ENCODE measurements around the gene SLC17A3.

The SLC17A3 gene

GRCh38 chr6:25899123-25899522 lies 25.1 kb upstream of the SLC17A3 start:
- no peaks in the 10 kb centered on the region for H3K9me3 Mint-ChIP-seq
- ATAC-seq (replicated peaks), result no peak

GRCh38 chr6:25898289-25898977 lies 24.4 kb upstream of the SLC17A3 start:
- no peak for ATAC-seq (replicated peaks)
- no peak overlapping the region for H3K4me3 Mint-ChIP-seq

More at GRCh38 chr6:25899123-25899522, 25.1 kb upstream of the SLC17A3 start:
- Mint-ChIP-seq H3K4me3 (no peak overlapping the region), H3K27me3 (no peaks in the 10 kb centered on the region), H3K36me3 (no peaks in the 10 kb centered on the region), H3K27ac (no peak overlapping the region), H3K4me1 (no peaks in the 10 kb centered on the region)
- DNase-seq, result no peak

GRCh38 chr6:25896252-25896651 lies 22.2 kb upstream of the SLC17A3 start:
- no peaks in the 10 kb centered on the region for H3K9me3 Mint-ChIP-seq
- H3K27ac Mint-ChIP-seq, result no peak overlapping the region
- H3K4me3 Mint-ChIP-seq, result no peak overlapping the region
- ATAC-seq (replicated peaks) (no peak), DNase-seq (no peak)
- peaks cover 0 to 5% of the 10 kb centered on the region in 2 donors for H3K27me3 Mint-ChIP-seq
- no peaks in the 10 kb centered on the region for H3K4me1 Mint-ChIP-seq
- H3K36me3 Mint-ChIP-seq, result no peaks in the 10 kb centered on the region

More at GRCh38 chr6:25898289-25898977, 24.4 kb upstream of the SLC17A3 start:
- no peaks in the 10 kb centered on the region for H3K4me1 Mint-ChIP-seq
- DNase-seq, result no peak
- no peaks in the 10 kb centered on the region for H3K9me3 Mint-ChIP-seq
- no peak overlapping the region for H3K27ac Mint-ChIP-seq
- no peaks in the 10 kb centered on the region for H3K36me3 Mint-ChIP-seq
- H3K27me3 Mint-ChIP-seq, result no peaks in the 10 kb centered on the region

GRCh38 chr6:25895771-25896170 lies 21.7 kb upstream of the SLC17A3 start:
- ATAC-seq (replicated peaks), result no peak
- Mint-ChIP-seq H3K9me3 (no peaks in the 10 kb centered on the region), H3K4me3 (no peak overlapping the region), H3K4me1 (no peaks in the 10 kb centered on the region), H3K36me3 (no peaks in the 10 kb centered on the region), H3K27ac (no peak overlapping the region), H3K27me3 (peaks cover 0 to 5% of the 10 kb centered on the region in 2 donors)
- DNase-seq, result no peak

GRCh38 chr6:25893778-25894177 lies 19.7 kb upstream of the SLC17A3 start:
- Mint-ChIP-seq H3K27ac (no peak overlapping the region), H3K4me1 (no peaks in the 10 kb centered on the region), H3K9me3 (no peaks in the 10 kb centered on the region), H3K27me3 (peaks cover 0 to 5% of the 10 kb centered on the region in 2 donors), H3K36me3 (no peaks in the 10 kb centered on the region), H3K4me3 (no peak overlapping the region)
- DNase-seq (no peak), ATAC-seq (replicated peaks) (no peak)

- Mint-ChIP-seq H3K9me3 (no peaks in the 10 kb centered on the region), H3K4me1 (no peaks in the 10 kb centered on the region), H3K27me3 (peaks cover 0 to 5% of the 10 kb centered on the region in 2 donors), H3K4me3 (no peak overlapping the region), H3K27ac (no peak overlapping the region), H3K36me3 (no peaks in the 10 kb centered on the region)
- no peak for ATAC-seq (replicated peaks)
- no peak for DNase-seq
These were observed 18.8 kb upstream of the SLC17A3 start for GRCh38 chr6:25892877-25893276.

GRCh38 chr6:25889877-25890853 lies 16.1 kb upstream of the SLC17A3 start:
- H3K4me3 Mint-ChIP-seq, result no peak overlapping the region
- peaks cover 5% of the 10 kb centered on the region in 2 donors for H3K9me3 Mint-ChIP-seq
- peaks cover 0 to 3% of the 10 kb centered on the region in 2 donors for H3K36me3 Mint-ChIP-seq
- no peak for ATAC-seq (replicated peaks)
- H3K4me1 Mint-ChIP-seq, result no peaks in the 10 kb centered on the region
- DNase-seq, result no peak
- peaks cover 0 to 5% of the 10 kb centered on the region in 2 donors for H3K27me3 Mint-ChIP-seq
- no peak overlapping the region for H3K27ac Mint-ChIP-seq

- Mint-ChIP-seq H3K4me1 (no peaks in the 10 kb centered on the region), H3K27ac (no peak overlapping the region), H3K4me3 (no peak overlapping the region), H3K36me3 (peaks cover 0 to 3% of the 10 kb centered on the region in 2 donors), H3K9me3 (peaks cover 5% of the 10 kb centered on the region in 2 donors), H3K27me3 (peaks cover 0 to 5% of the 10 kb centered on the region in 2 donors)
- DNase-seq, result no peak
- no peak for ATAC-seq (replicated peaks)
These were observed 14.6 kb upstream of the SLC17A3 start for GRCh38 chr6:25888626-25889025.

GRCh38 chr6:25886066-25886465 lies 12.0 kb upstream of the SLC17A3 start:
- H3K36me3 Mint-ChIP-seq, result peaks cover 0 to 3% of the 10 kb centered on the region in 2 donors
- no peak overlapping the region for H3K27ac Mint-ChIP-seq
- H3K9me3 Mint-ChIP-seq, result peaks cover 5% of the 10 kb centered on the region in 2 donors
- ATAC-seq (replicated peaks) (no peak), DNase-seq (no peak)
- H3K4me3 Mint-ChIP-seq, result no peak overlapping the region
- peaks cover 2 to 7% of the 10 kb centered on the region in 2 donors for H3K4me1 Mint-ChIP-seq
- H3K27me3 Mint-ChIP-seq, result no peaks in the 10 kb centered on the region

- H3K4me1 Mint-ChIP-seq, result peaks cover 2 to 7% of the 10 kb centered on the region in 2 donors
- H3K9me3 Mint-ChIP-seq, result peaks cover 5% of the 10 kb centered on the region in 2 donors
- H3K36me3 Mint-ChIP-seq, result peaks cover 0 to 3% of the 10 kb centered on the region in 2 donors
- ATAC-seq (replicated peaks) (no peak), DNase-seq (no peak)
- H3K27me3 Mint-ChIP-seq, result peaks cover 0 to 1% of the 10 kb centered on the region in 2 donors
- no peak overlapping the region for H3K27ac Mint-ChIP-seq
- no peak overlapping the region for H3K4me3 Mint-ChIP-seq
These were observed 9.9 kb upstream of the SLC17A3 start for GRCh38 chr6:25883991-25884390.

GRCh38 chr6:25883536-25883935 lies 9.5 kb upstream of the SLC17A3 start:
- H3K36me3 Mint-ChIP-seq, result peaks cover 0 to 3% of the 10 kb centered on the region in 2 donors
- no peak overlapping the region for H3K27ac Mint-ChIP-seq
- H3K27me3 Mint-ChIP-seq, result peaks cover 0 to 6% of the 10 kb centered on the region in 2 donors
- no peak for DNase-seq
- H3K4me1 Mint-ChIP-seq, result peaks cover 2 to 7% of the 10 kb centered on the region in 2 donors
- H3K4me3 Mint-ChIP-seq, result no peak overlapping the region
- H3K9me3 Mint-ChIP-seq, result peaks cover 5% of the 10 kb centered on the region in 2 donors
- no peak for ATAC-seq (replicated peaks)

- peak overlapping the region; percentile 75 to 80 for H3K4me3 Mint-ChIP-seq
- H3K36me3 Mint-ChIP-seq, result peaks cover 0 to 3% of the 10 kb centered on the region in 2 donors
- peaks cover 5% of the 10 kb centered on the region in 2 donors for H3K9me3 Mint-ChIP-seq
- ATAC-seq (replicated peaks), result peak; percentile 58 to 73
- H3K4me1 Mint-ChIP-seq, result peaks cover 2 to 7% of the 10 kb centered on the region in 2 donors
- H3K27ac Mint-ChIP-seq, result no peak overlapping the region
- no peak for DNase-seq
- H3K27me3 Mint-ChIP-seq, result peaks cover 0 to 8% of the 10 kb centered on the region in 2 donors
These were observed 8.0 kb upstream of the SLC17A3 start for GRCh38 chr6:25882051-25882496.

GRCh38 chr6:25880601-25881000 lies 6.6 kb upstream of the SLC17A3 start:
- DNase-seq (no peak), ATAC-seq (replicated peaks) (no peak)
- Mint-ChIP-seq H3K9me3 (no peaks in the 10 kb centered on the region), H3K4me1 (peaks cover 2 to 7% of the 10 kb centered on the region in 2 donors), H3K27me3 (peaks cover 0 to 8% of the 10 kb centered on the region in 2 donors), H3K27ac (no peak overlapping the region), H3K36me3 (no peaks in the 10 kb centered on the region), H3K4me3 (no peak overlapping the region)

- ATAC-seq (replicated peaks) (no peak), DNase-seq (no peak)
- H3K9me3 Mint-ChIP-seq, result no peaks in the 10 kb centered on the region
- H3K27me3 Mint-ChIP-seq, result peaks cover 0 to 8% of the 10 kb centered on the region in 2 donors
- no peak overlapping the region for H3K27ac Mint-ChIP-seq
- H3K36me3 Mint-ChIP-seq, result no peaks in the 10 kb centered on the region
- peaks cover 2 to 7% of the 10 kb centered on the region in 2 donors for H3K4me1 Mint-ChIP-seq
- H3K4me3 Mint-ChIP-seq, result no peak overlapping the region
These were observed 4.8 kb upstream of the SLC17A3 start for GRCh38 chr6:25878721-25879322.

All from stimulated activated naive B cell treated with anti-CD40 and anti-IgM and Interleukin-4, amounts not matched to agents 10 μg/mL and 1 μg/mL and 100 μg/mL, for 72 hours (primary cell).